Calu3 (cell line): ENCODE measurements around the gene CACNA1E. TPM values are rescaled to one million over a fixed set of nuclear protein-coding genes. Genes with fewer than 3 reads are reported as not detected.

Source experiments
- BruUV-seq: library from RNA; stranded (reverse); fragments of 400-500 nt; replicated peaks from 2 replicates; lab custom pipeline; 2021; lab: Mats Ljungman, UMichigan
- CTCF ChIA-PET: fragments of 300-600 bp; sonication (Branson Sonifier 250); formaldehyde crosslinking; loops from one replicate; lab custom pipeline; 2022; ENCODE audit warnings: antibody characterized with exemption; lab: Charles Lee
- DNase-seq: peaks from one replicate; pipeline ENCODE4 v3.0.0; 2022
- H3K27ac Mint-ChIP-seq: one replicate; pipeline ENCODE4 v1.8.0; 2022; ENCODE audit warnings: mixed read lengths; ENCODE audit not compliant: unreplicated experiment
- H3K27me3 Mint-ChIP-seq: one replicate; pipeline ENCODE4 v1.8.0; 2022; ENCODE audit warnings: mixed read lengths; ENCODE audit not compliant: unreplicated experiment
- H3K36me3 Mint-ChIP-seq: one replicate; pipeline ENCODE4 v1.8.0; 2022; ENCODE audit warnings: mild to moderate bottlenecking, moderate library complexity, mixed read lengths; ENCODE audit not compliant: insufficient read depth, unreplicated experiment
- H3K4me1 Mint-ChIP-seq: one replicate; pipeline ENCODE4 v1.8.0; 2022; ENCODE audit warnings: mild to moderate bottlenecking, low read depth, mixed read lengths; ENCODE audit not compliant: unreplicated experiment
- H3K4me3 Mint-ChIP-seq: one replicate; pipeline ENCODE4 v1.8.0; 2022; ENCODE audit warnings: mild to moderate bottlenecking, low read depth, moderate library complexity, mixed read lengths; ENCODE audit not compliant: unreplicated experiment
- H3K9me3 Mint-ChIP-seq: one replicate; pipeline ENCODE4 v1.8.0; 2022; ENCODE audit warnings: low read depth, mixed read lengths; ENCODE audit not compliant: unreplicated experiment
- intact Hi-C: fragments of 100-400 bp; cut with micrococcal nuclease; formaldehyde crosslinking; loops from one replicate; pipeline ENCODE4 v1.10.0; 2022; ENCODE audit not compliant: unreplicated experiment
- total RNA-seq: library from RNA; stranded (reverse); gene quantifications from 2 replicates; pipeline ENCODE4 v1.2.3, GENCODE V29; 2022
- TF ChIP-seq, protein P1 (sequence below): fragments of 200-600 bp; IDR thresholded peaks from one replicate; pipeline ENCODE4 v1.8.0; 2022; ENCODE audit warnings: antibody characterized with exemption; ENCODE audit not compliant: unreplicated experiment

Gene CACNA1E
- total RNA-seq, 1 experiment from 2014 or later: not detected

DNA sequence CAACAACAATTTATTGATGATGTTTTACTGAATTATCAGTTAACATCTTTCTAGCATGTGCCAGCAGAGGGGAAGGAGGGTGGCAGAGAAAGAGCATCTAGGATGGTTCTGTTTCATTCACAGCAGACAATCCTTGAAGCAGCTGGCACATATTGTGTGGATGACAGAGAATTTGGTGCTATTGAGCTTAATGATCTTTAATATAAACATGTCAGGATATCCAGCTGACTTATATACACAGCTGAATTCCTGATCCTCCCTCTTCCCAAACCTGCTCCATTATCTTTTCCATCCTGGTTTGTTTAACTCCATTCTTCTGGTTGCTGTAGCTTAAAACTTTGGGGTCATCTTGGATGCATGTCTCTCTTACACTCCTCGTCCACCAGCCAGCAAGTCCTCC is 218.6 kb downstream of the CACNA1E start:
- Mint-ChIP-seq H3K4me1 (no peaks in the 10 kb centered on the region), H3K9me3 (no peaks in the 10 kb centered on the region), H3K27ac (no peak overlapping the region), H3K4me3 (no peak overlapping the region), H3K27me3 (peaks cover 46% of the 10 kb centered on the region), H3K36me3 (no peaks in the 10 kb centered on the region)
- no peak for DNase-seq
- CTCF ChIA-PET: no interaction called here
- BruUV-seq: no TSS peak
- intact Hi-C loops: no loop called here
- TF ChIP-seq, protein P1, sequence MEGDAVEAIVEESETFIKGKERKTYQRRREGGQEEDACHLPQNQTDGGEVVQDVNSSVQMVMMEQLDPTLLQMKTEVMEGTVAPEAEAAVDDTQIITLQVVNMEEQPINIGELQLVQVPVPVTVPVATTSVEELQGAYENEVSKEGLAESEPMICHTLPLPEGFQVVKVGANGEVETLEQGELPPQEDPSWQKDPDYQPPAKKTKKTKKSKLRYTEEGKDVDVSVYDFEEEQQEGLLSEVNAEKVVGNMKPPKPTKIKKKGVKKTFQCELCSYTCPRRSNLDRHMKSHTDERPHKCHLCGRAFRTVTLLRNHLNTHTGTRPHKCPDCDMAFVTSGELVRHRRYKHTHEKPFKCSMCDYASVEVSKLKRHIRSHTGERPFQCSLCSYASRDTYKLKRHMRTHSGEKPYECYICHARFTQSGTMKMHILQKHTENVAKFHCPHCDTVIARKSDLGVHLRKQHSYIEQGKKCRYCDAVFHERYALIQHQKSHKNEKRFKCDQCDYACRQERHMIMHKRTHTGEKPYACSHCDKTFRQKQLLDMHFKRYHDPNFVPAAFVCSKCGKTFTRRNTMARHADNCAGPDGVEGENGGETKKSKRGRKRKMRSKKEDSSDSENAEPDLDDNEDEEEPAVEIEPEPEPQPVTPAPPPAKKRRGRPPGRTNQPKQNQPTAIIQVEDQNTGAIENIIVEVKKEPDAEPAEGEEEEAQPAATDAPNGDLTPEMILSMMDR: no peak

DNA sequence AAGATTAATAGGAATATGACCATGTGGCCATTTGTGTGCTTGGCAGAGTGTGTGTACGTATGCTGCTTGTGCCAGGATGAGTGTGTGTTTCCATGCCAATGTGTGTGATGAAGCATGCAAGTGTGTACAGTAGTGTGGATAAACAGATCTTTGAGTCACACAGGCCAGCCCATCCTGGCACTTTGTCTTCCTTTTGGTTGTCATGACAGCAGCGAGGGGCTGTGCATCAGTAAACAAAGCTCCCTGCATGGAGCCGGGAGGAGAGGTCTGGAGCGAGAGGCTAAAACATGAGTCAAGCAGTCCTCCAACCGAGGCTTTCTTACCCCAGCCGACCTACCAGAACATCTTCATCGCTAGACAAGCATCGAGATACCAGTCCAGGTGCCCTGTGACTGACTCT is 221.2 kb downstream of the CACNA1E start:
- Mint-ChIP-seq H3K36me3 (no peaks in the 10 kb centered on the region), H3K4me1 (no peaks in the 10 kb centered on the region), H3K9me3 (peaks cover 2% of the 10 kb centered on the region), H3K27ac (no peak overlapping the region), H3K27me3 (peaks cover 53% of the 10 kb centered on the region), H3K4me3 (no peak overlapping the region)
- no peak for DNase-seq
- no TSS peak for BruUV-seq
- intact Hi-C loops: no loop called here
- CTCF ChIA-PET: no interaction called here
- TF ChIP-seq, protein P1: no peak

- no peak for DNase-seq
- Mint-ChIP-seq H3K27me3 (peaks cover 64% of the 10 kb centered on the region), H3K36me3 (no peaks in the 10 kb centered on the region), H3K4me1 (no peaks in the 10 kb centered on the region), H3K9me3 (peaks cover 5% of the 10 kb centered on the region), H3K27ac (no peak overlapping the region), H3K4me3 (no peak overlapping the region)
- TF ChIP-seq, protein P1: no peak
- no TSS peak for BruUV-seq
- CTCF ChIA-PET: no interaction called here
- intact Hi-C loops: no loop called here
Observed at GRCh38 chr1:181711820-181712219, 228.5 kb downstream of the CACNA1E start.

- H3K4me3 Mint-ChIP-seq: no peak overlapping the region
- no TSS peak for BruUV-seq
- no peaks in the 10 kb centered on the region for H3K36me3 Mint-ChIP-seq
- intact Hi-C loops: no loop called here
- no peak for DNase-seq
- peaks cover 67% of the 10 kb centered on the region for H3K27me3 Mint-ChIP-seq
- TF ChIP-seq, protein P1: no peak
- H3K27ac Mint-ChIP-seq: no peak overlapping the region
- CTCF ChIA-PET: no interaction called here
- H3K4me1 Mint-ChIP-seq: no peaks in the 10 kb centered on the region
- H3K9me3 Mint-ChIP-seq: peaks cover 5% of the 10 kb centered on the region
Observed at GRCh38 chr1:181712711-181713110, 229.4 kb downstream of the CACNA1E start.
